Parathyroid adenoma (tissue), 2 donors: ENCODE measurements around the gene PTPN7.

Experiments used
- H2AFZ ChIP-seq: fragments of 300-600 bp; sonication (generic); one replicate; pipeline ENCODE4 v1.7.0; 2017; ENCODE audit warnings: antibody characterized with exemption, mild to moderate bottlenecking
- H3K27ac ChIP-seq: fragments of 300-600 bp; sonication (generic); one replicate; pipeline ENCODE4 v1.7.0; 2017
- H3K27me3 ChIP-seq: fragments of 300-600 bp; sonication (generic); one replicate; pipeline ENCODE4 v1.7.0; 2017; ENCODE audit warnings: low read length; ENCODE audit not compliant: control insufficient read depth, insufficient read depth
- H3K36me3 ChIP-seq: fragments of 300-600 bp; sonication (generic); one replicate; pipeline ENCODE4 v1.7.0; 2017; ENCODE audit warnings: low read length; ENCODE audit not compliant: control insufficient read depth, insufficient read depth
- H3K4me1 ChIP-seq: fragments of 300-600 bp; sonication (generic); one replicate; pipeline ENCODE4 v1.7.0; 2017; ENCODE audit warnings: control low read depth
- H3K4me2 ChIP-seq: fragments of 300-600 bp; sonication (generic); one replicate; pipeline ENCODE4 v1.7.0; 2017; ENCODE audit warnings: low read length
- H3K4me3 ChIP-seq: fragments of 300-600 bp; sonication (generic); one replicate; pipeline ENCODE4 v1.7.0; 2017; ENCODE audit warnings: low read depth, low read length
- H3K79me2 ChIP-seq: fragments of 300-600 bp; sonication (generic); one replicate; pipeline ENCODE4 v1.7.0; 2017; ENCODE audit warnings: control low read depth
- H3K9ac ChIP-seq: fragments of 300-600 bp; sonication (generic); one replicate; pipeline ENCODE4 v1.7.0; 2017; ENCODE audit warnings: mild to moderate bottlenecking
- H3K9me3 ChIP-seq: fragments of 300-600 bp; sonication (generic); one replicate; pipeline ENCODE4 v1.7.0; 2017; ENCODE audit warnings: low read length; ENCODE audit not compliant: control insufficient read depth
- TF ChIP-seq, protein P1 (sequence below): fragments of 300-600 bp; sonication (generic); IDR thresholded peaks from one replicate; pipeline ENCODE4 v1.7.0; 2017; ENCODE audit warnings: antibody characterized with exemption, mild to moderate bottlenecking
- donor health status: primary hyperparathyroidism.

The PTPN7 gene

GRCh38 chr1:202165942-202166843, 5.8 kb upstream of the PTPN7 start:
- TF ChIP-seq, protein P1, sequence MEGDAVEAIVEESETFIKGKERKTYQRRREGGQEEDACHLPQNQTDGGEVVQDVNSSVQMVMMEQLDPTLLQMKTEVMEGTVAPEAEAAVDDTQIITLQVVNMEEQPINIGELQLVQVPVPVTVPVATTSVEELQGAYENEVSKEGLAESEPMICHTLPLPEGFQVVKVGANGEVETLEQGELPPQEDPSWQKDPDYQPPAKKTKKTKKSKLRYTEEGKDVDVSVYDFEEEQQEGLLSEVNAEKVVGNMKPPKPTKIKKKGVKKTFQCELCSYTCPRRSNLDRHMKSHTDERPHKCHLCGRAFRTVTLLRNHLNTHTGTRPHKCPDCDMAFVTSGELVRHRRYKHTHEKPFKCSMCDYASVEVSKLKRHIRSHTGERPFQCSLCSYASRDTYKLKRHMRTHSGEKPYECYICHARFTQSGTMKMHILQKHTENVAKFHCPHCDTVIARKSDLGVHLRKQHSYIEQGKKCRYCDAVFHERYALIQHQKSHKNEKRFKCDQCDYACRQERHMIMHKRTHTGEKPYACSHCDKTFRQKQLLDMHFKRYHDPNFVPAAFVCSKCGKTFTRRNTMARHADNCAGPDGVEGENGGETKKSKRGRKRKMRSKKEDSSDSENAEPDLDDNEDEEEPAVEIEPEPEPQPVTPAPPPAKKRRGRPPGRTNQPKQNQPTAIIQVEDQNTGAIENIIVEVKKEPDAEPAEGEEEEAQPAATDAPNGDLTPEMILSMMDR = no peak
- no peak overlapping the region for H3K4me2 ChIP-seq
- no peaks in the 10 kb centered on the region for H3K36me3 ChIP-seq
- no peaks in the 10 kb centered on the region for H3K9me3 ChIP-seq
- no peaks in the 10 kb centered on the region for H3K79me2 ChIP-seq
- no peak overlapping the region for H3K27ac ChIP-seq
- no peak overlapping the region for H3K4me3 ChIP-seq
- peaks cover 3% of the 10 kb centered on the region for H3K4me1 ChIP-seq
- no peak overlapping the region for H2AFZ ChIP-seq
- H3K27me3 ChIP-seq = no peaks in the 10 kb centered on the region
- H3K9ac ChIP-seq = no peak overlapping the region

GRCh38 chr1:202165267-202165941, 5.0 kb upstream of the PTPN7 start:
- TF ChIP-seq, protein P1 = no peak
- H3K36me3 ChIP-seq = no peaks in the 10 kb centered on the region
- H3K4me3 ChIP-seq = no peak overlapping the region
- H3K4me2 ChIP-seq = no peak overlapping the region
- H3K9ac ChIP-seq = no peak overlapping the region
- H2AFZ ChIP-seq = no peak overlapping the region
- H3K27ac ChIP-seq = no peak overlapping the region
- H3K9me3 ChIP-seq = no peaks in the 10 kb centered on the region
- no peaks in the 10 kb centered on the region for H3K27me3 ChIP-seq
- no peaks in the 10 kb centered on the region for H3K79me2 ChIP-seq
- H3K4me1 ChIP-seq = peaks cover 3% of the 10 kb centered on the region

- H3K4me3 ChIP-seq = no peak overlapping the region
- H3K27me3 ChIP-seq = no peaks in the 10 kb centered on the region
- no peak overlapping the region for H2AFZ ChIP-seq
- TF ChIP-seq, protein P1 = no peak
- H3K27ac ChIP-seq = no peak overlapping the region
- H3K79me2 ChIP-seq = no peaks in the 10 kb centered on the region
- no peak overlapping the region for H3K9ac ChIP-seq
- H3K4me2 ChIP-seq = no peak overlapping the region
- H3K4me1 ChIP-seq = peaks cover 3% of the 10 kb centered on the region
- no peaks in the 10 kb centered on the region for H3K36me3 ChIP-seq
- no peaks in the 10 kb centered on the region for H3K9me3 ChIP-seq
Observed at GRCh38 chr1:202164271-202165037, 4.1 kb upstream of the PTPN7 start.

DNA sequence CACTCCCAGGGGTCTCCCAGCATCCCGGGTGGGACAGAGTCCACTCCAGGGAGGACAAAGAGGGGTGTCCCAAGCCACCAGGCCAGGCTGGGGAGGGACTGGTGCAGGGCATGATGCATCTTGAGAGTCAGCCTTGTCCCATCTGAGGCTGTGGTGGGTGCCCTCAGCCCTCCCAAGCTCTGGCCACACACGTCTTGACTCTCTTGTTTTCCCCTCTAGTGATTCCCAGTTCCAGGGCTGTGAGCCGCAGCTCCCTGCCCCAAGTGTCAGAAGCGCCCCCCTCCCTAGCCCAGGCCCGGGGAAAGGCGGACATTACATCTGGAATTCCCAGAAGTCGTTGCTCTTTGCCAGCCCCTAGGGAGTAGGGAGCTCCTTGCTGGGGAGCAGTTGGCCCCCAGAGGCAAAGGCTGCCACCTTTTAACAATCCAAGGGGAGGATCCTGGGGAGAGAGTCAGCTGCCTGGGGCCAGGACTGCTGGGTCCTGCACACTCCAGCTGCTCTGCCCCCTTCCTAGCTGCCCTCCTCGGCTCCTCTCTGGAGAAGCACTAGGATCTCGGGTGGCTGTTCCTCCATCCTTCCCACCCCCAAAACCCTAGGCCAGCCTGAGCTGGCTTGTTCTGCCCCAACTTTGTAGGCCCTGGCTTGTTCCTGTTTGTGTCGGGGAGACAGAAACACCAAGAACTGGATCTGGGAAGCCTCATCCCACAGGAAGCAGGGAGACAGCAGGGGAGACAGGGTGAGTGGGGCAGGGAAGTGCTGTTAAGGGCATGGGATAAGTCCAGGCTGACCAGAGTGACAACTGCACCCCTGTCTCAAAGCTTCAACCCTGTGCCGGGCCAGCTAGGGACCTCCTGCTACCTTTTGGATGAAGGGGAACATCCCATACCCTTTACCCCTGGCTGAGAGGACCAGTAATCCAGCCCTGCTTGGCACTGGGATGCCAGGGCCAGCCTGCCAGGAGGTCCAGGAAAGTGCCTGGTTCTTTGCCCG, 3.2 kb upstream of the PTPN7 start:
- H2AFZ ChIP-seq = no peak overlapping the region
- no peaks in the 10 kb centered on the region for H3K9me3 ChIP-seq
- H3K4me2 ChIP-seq = no peak overlapping the region
- H3K4me3 ChIP-seq = no peak overlapping the region
- H3K79me2 ChIP-seq = no peaks in the 10 kb centered on the region
- peaks cover 3% of the 10 kb centered on the region for H3K4me1 ChIP-seq
- TF ChIP-seq, protein P1 = no peak
- no peaks in the 10 kb centered on the region for H3K36me3 ChIP-seq
- H3K27ac ChIP-seq = no peak overlapping the region
- H3K27me3 ChIP-seq = no peaks in the 10 kb centered on the region
- H3K9ac ChIP-seq = no peak overlapping the region
